HepG2 (cell line): ENCODE measurements around the gene GBE1. TPM values are rescaled to one million over a fixed set of nuclear protein-coding genes. Genes with fewer than 3 reads are reported as not detected.

Experiments
- ATAC-seq: fragments of 200-7000 bp; cut with Tn5 transposase; 3 replicates; pipeline ENCODE4 v1.9.1; 2020; ENCODE audit warnings: mild to moderate bottlenecking, moderate library complexity
- BruUV-seq: library from RNA; stranded (reverse); fragments of 400-500 nt; replicated peaks from 2 replicates; lab custom pipeline; 2021; lab: Mats Ljungman, UMichigan
- CTCF ChIA-PET: fragments of 300-600 bp; formaldehyde crosslinking; extraction: SDS; loops from one replicate; lab custom pipeline; 2021; ENCODE audit warnings: low total read pairs, inconsistent platforms, low intra/inter-chr PET ratio; lab: Yijun Ruan, JAX
- POLR2A ChIA-PET: fragments of 350-600 bp; sonication (Branson Sonifier 250); formaldehyde crosslinking; loops from one replicate; lab custom pipeline; 2020; ENCODE audit warnings: antibody characterized with exemption, inconsistent platforms; lab: Yijun Ruan, JAX
- DNase-seq: peaks from one replicate; pipeline ENCODE4 v3.0.0-alpha.2; 2015; ENCODE audit warnings: low spot score
- FAIRE-seq: peaks from 3 replicates; lab custom pipeline; 2011; peaks lifted over from hg19 to GRCh38; lab: Jason Lieb, UNC
- H2AFZ ChIP-seq: one replicate; pipeline ENCODE4 v1.6.1; 2011; ENCODE audit warnings: low read length, inconsistent platforms
- H3K27ac ChIP-seq: fragments of 300-600 bp; 3 replicates; pipeline ENCODE4 v1.8.0; 2011; ENCODE audit warnings: mixed run types, mild to moderate bottlenecking, mixed read lengths, low read length, inconsistent platforms; ENCODE audit not compliant: insufficient read depth; ENCODE audit errors: extremely low read length
- H3K27me3 ChIP-seq, 2 experiments: fragments of 200-600 bp in 1 of 2; 2 replicates in 1 of 2; 3 replicates in 1 of 2; pipeline versions ENCODE4 v1.6.0 to v1.8.0; 2011; ENCODE audit warnings: low read length in 2 of 2, mild to moderate bottlenecking in 2 of 2, moderate library complexity in 2 of 2, inconsistent platforms in 1 of 2; ENCODE audit not compliant: insufficient read depth in 2 of 2, control insufficient read depth in 1 of 2
- H3K36me3 ChIP-seq, 2 experiments: fragments of 200-600 bp in 1 of 2; replicated peaks in 1 of 2; 2 replicates in 1 of 2; 3 replicates in 1 of 2; pipeline versions ENCODE4 v1.5.1 to v1.8.0; 2011; ENCODE audit warnings: low read length in 2 of 2, inconsistent platforms in 1 of 2; ENCODE audit not compliant: insufficient read depth in 2 of 2, control insufficient read depth in 1 of 2
- H3K4me1 ChIP-seq: 2 replicates; pipeline ENCODE4 v1.5.1; 2012; ENCODE audit warnings: low read length, inconsistent platforms; ENCODE audit not compliant: insufficient read depth
- H3K4me2 ChIP-seq: 2 replicates; pipeline ENCODE4 v1.6.0; 2011; ENCODE audit warnings: low read depth, low read length, inconsistent platforms
- H3K4me3 ChIP-seq, 3 experiments: fragments of 200-600 bp in 1 of 3; sonication (generic), shearing (Covaris generic) in 1 of 3; replicated peaks in 1 of 3; 2 replicates each; pipeline ENCODE4 v1.5.1; 2011 to 2016; ENCODE audit warnings: low read length in 3 of 3, inconsistent platforms in 2 of 3, low read depth in 2 of 3, mild to moderate bottlenecking in 2 of 3, control low read depth in 1 of 3, mixed read lengths in 1 of 3; ENCODE audit not compliant: insufficient read depth in 1 of 3
- H3K79me2 ChIP-seq: one replicate; pipeline ENCODE4 v1.6.1; 2011; ENCODE audit warnings: low read length, inconsistent platforms; ENCODE audit not compliant: insufficient read depth
- H3K9ac ChIP-seq: 2 replicates; pipeline ENCODE4 v1.6.0; 2011; ENCODE audit warnings: mild to moderate bottlenecking, low read depth, low read length, inconsistent platforms; ENCODE audit not compliant: insufficient read depth
- H3K9me3 ChIP-seq: 2 replicates; pipeline ENCODE4 v1.5.1; 2012; ENCODE audit warnings: mild to moderate bottlenecking, low read length
- H4K20me1 ChIP-seq: 2 replicates; pipeline ENCODE4 v1.6.0; 2011; ENCODE audit warnings: inconsistent platforms, mild to moderate bottlenecking, low read length, moderate library complexity; ENCODE audit not compliant: insufficient read depth
- E2F2 ChIP-seq: sonication (generic); formaldehyde crosslinking; IDR thresholded peaks from 2 replicates; pipeline ENCODE4 v1.4.0; 2020; ENCODE audit warnings: missing genetic modification reagents, borderline replicate concordance
- FOXO4 ChIP-seq: sonication (generic); formaldehyde crosslinking; conservative IDR thresholded peaks from 2 replicates; pipeline ENCODE4 v1.8.1; 2023; ENCODE audit warnings: missing genetic modification reagents
- FOXP1 ChIP-seq, 2 experiments: fragments of 450-650 bp in 1 of 2; IDR thresholded peaks; 2 replicates each; pipeline ENCODE4 v1.6.1; 2017 to 2018; ENCODE audit warnings: antibody characterized with exemption in 1 of 2
- FUBP1 ChIP-seq: sonication (generic); formaldehyde crosslinking; IDR thresholded peaks from 2 replicates; pipeline ENCODE4 v1.5.1; 2020; ENCODE audit warnings: missing genetic modification reagents, mild to moderate bottlenecking, borderline replicate concordance
- HNRNPH1 ChIP-seq: fragments of 200-400 bp; formaldehyde crosslinking; optimal IDR thresholded peaks from 2 replicates; pipeline ENCODE3; 2017; ENCODE audit warnings: mild to moderate bottlenecking, low read depth, low read length
- MTERF4 ChIP-seq: sonication (generic); formaldehyde crosslinking; IDR thresholded peaks from 2 replicates; pipeline ENCODE4 v1.8.0; 2023; ENCODE audit warnings: mild to moderate bottlenecking, missing genetic modification reagents
- NR2C2 ChIP-seq: sonication (generic); formaldehyde crosslinking; IDR thresholded peaks from 2 replicates; pipeline ENCODE4 v1.4.0; 2020; ENCODE audit warnings: missing genetic modification reagents, mild to moderate bottlenecking, moderate library complexity, borderline replicate concordance
- SCMH1 ChIP-seq: sonication (generic); formaldehyde crosslinking; IDR thresholded peaks from 2 replicates; pipeline ENCODE4 v1.9.0; 2021; ENCODE audit warnings: missing genetic modification reagents, mild to moderate bottlenecking, borderline replicate concordance
- TFDP1 ChIP-seq: IDR thresholded peaks from 2 replicates; pipeline ENCODE4 v1.6.1; 2016; ENCODE audit warnings: missing compliant biosample characterization, missing genetic modification reagents, borderline replicate concordance
- XBP1 ChIP-seq: sonication (generic); formaldehyde crosslinking; IDR thresholded peaks from 2 replicates; pipeline ENCODE4 v1.5.0; 2020; ENCODE audit warnings: missing genetic modification reagents
- ZNF280B ChIP-seq: sonication (generic); formaldehyde crosslinking; IDR thresholded peaks from 2 replicates; pipeline ENCODE4 v1.5.0; 2020; ENCODE audit warnings: missing genetic modification reagents, mild to moderate bottlenecking, borderline replicate concordance
- ZNF557 ChIP-seq: sonication (generic); formaldehyde crosslinking; IDR thresholded peaks from 2 replicates; pipeline ENCODE4 v1.4.0; 2020; ENCODE audit warnings: missing genetic modification reagents
- ZNF788 ChIP-seq: sonication (generic); formaldehyde crosslinking; IDR thresholded peaks from 2 replicates; pipeline ENCODE4 v1.5.0; 2020; ENCODE audit warnings: mild to moderate bottlenecking, missing genetic modification reagents, borderline replicate concordance
- ZZZ3 ChIP-seq: sonication (generic); formaldehyde crosslinking; IDR thresholded peaks from 2 replicates; pipeline ENCODE4 v1.4.0; 2020; ENCODE audit warnings: missing genetic modification reagents, mild to moderate bottlenecking, borderline replicate concordance
- WGBS: methylation state at CpG from one replicate; pipeline ENCODE4 v1.1.6; 2017; ENCODE audit warnings: low lambda C conversion rate; 5-methylcytosine and 5-hydroxymethylcytosine counted together
- in situ Hi-C: cut with HindIII; loops from 2 replicates; pipeline ENCODE4 v1.10.0; 2017; ENCODE audit warnings: low pct_unique_long_range_greater_than_20kb; ENCODE audit not compliant: extremely low pct_ligation_motif_present
- intact Hi-C: fragments of 100-400 bp; cut with micrococcal nuclease; formaldehyde crosslinking; loops from one replicate; pipeline ENCODE4 v1.10.0; 2022; ENCODE audit not compliant: unreplicated experiment
- polyA plus RNA-seq, 8 experiments: library from polyadenylated mRNA; depleted of rRNA in 3 of 8; stranded (reverse) in 7 of 8; unstranded in 1 of 8; fragments of >200 nt; fragmentation: Illumina TruSeq in 4 of 8; extraction: Trizol in 4 of 8; gene quantifications; 2 replicates each; pipeline versions ENCODE4 v1.2.1 to v1.2.3, GENCODE V29; 2011 to 2016; ENCODE audit warnings: low read depth in 4 of 8, missing spikeins in 1 of 8, mixed read lengths in 1 of 8; ENCODE audit not compliant: insufficient read depth in 1 of 8
- total RNA-seq, 5 experiments: library from RNA; depleted of rRNA; stranded (reverse); fragments of >200 nt; fragmentation: Illumina TruSeq; extraction: Trizol; gene quantifications; 2 replicates each; pipeline ENCODE4 v1.2.3, GENCODE V29; 2016; ENCODE audit warnings: low read depth in 1 of 5

GBE1 gene
- total and polyA plus RNA-seq, 2 of the 13 experiments (the other 11 are each of a cell fraction or from before 2014, with no cell fraction given) = 22.9 to 36.1 TPM

GRCh38 chr3:81684751-81685395 is 76.6 kb downstream of the GBE1 start:
- Histone ChIP-seq H4K20me1 (no peaks in the 10 kb centered on the region), H3K4me3 (no peak overlapping the region), H3K4me2 (no peak overlapping the region), H3K9ac (no peak overlapping the region), H3K27me3 (no peaks in the 10 kb centered on the region), H2AFZ (no peak overlapping the region), H3K4me1 (peaks cover 10% of the 10 kb centered on the region), H3K27ac (no peak overlapping the region), H3K9me3 (no peaks in the 10 kb centered on the region), H3K79me2 (no peaks in the 10 kb centered on the region), H3K36me3 (peaks cover 0 to 5% of the 10 kb centered on the region in 2 experiments; a peak in 2 of 5 replicates)
- no peak for FAIRE-seq
- in situ Hi-C loops (no loop called here), intact Hi-C loops (no loop called here)
- WGBS = 75% methylated on average over 4 of the region's 4 CpGs
- POLR2A ChIA-PET = no interaction called here
- CTCF ChIA-PET = no interaction called here
- peak; percentile 20 for DNase-seq
- peak; percentile 62 for ATAC-seq
- no TSS peak for BruUV-seq
- TF ChIP-seq HNRNPH1 = no peak
- no peak for TF ChIP-seq NR2C2 (CRISPR knock-in tag)
- TF ChIP-seq TFDP1 = no peak
- TF ChIP-seq MTERF4 = no peak
- TF ChIP-seq ZNF280B (CRISPR knock-in tag) = no peak
- TF ChIP-seq ZNF788 (CRISPR knock-in tag) = no peak
- no peak for TF ChIP-seq FOXO4 (CRISPR knock-in tag)
- no peak for TF ChIP-seq ZNF557 (CRISPR knock-in tag)
- TF ChIP-seq E2F2 (CRISPR knock-in tag) = no peak
- no peak for TF ChIP-seq XBP1
- no peak for TF ChIP-seq FUBP1 (CRISPR knock-in tag)
- peak; percentile 49; the same call in 1 of the 2 replicates for TF ChIP-seq FOXP1 (IDR thresholded peaks at IDR 0.05)
- TF ChIP-seq FOXP1 (CRISPR knock-in tag; IDR thresholded peaks at IDR 0.05) = no peak
- TF ChIP-seq ZZZ3 = no peak
- no peak for TF ChIP-seq SCMH1
